ENCODE measurements around the gene ZNF778. TPM values are rescaled to one million over a fixed set of nuclear protein-coding genes. Genes with fewer than 3 reads are reported as not detected.

Gene ZNF778
- total and polyA plus RNA-seq, 2 of the 13 experiments (the other 11 are each of a cell fraction or from before 2014, with no cell fraction given), result 3.8 to 7.2 TPM

- no peak for DNase-seq (ENCODE audit: low spot score)
- Histone ChIP-seq H3K9me3 (ENCODE audit: low read length) (no peaks in the 10 kb centered on the region), H3K36me3 (replicated peaks in 1 of 2; ENCODE audit: control insufficient read depth in 1 of 2, insufficient read depth in 2 of 2, low read length in 2 of 2) (peaks cover 53 to 79% of the 10 kb centered on the region in 2 experiments), H3K4me3 (replicated peaks in 1 of 3; ENCODE audit: insufficient read depth in 1 of 3, low read depth in 2 of 3, low read length in 3 of 3) (no peak overlapping the region), H3K79me2 (ENCODE audit: insufficient read depth, low read length) (peaks cover 2% of the 10 kb centered on the region), H4K20me1 (ENCODE audit: insufficient read depth, low read length) (peaks cover 5% of the 10 kb centered on the region; the same call in 1 of the 2 replicates), H3K27me3 (ENCODE audit: control insufficient read depth in 1 of 2, insufficient read depth in 2 of 2, low read length in 2 of 2) (no peaks in the 10 kb centered on the region), H2AFZ (ENCODE audit: low read length) (no peak overlapping the region), H3K4me2 (ENCODE audit: low read depth, low read length) (no peak overlapping the region), H3K9ac (ENCODE audit: insufficient read depth, low read depth, low read length) (no peak overlapping the region), H3K27ac (ENCODE audit: extremely low read length, insufficient read depth, low read length) (no peak overlapping the region), H3K4me1 (ENCODE audit: insufficient read depth, low read length) (no peaks in the 10 kb centered on the region)
- in situ Hi-C loops (cut with HindIII; ENCODE audit: extremely low pct_ligation_motif_present, low pct_unique_long_range_greater_than_20kb) (no loop called here), intact Hi-C loops (cut with micrococcal nuclease; ENCODE audit: unreplicated experiment) (no loop called here)
- BruUV-seq (replicated peaks), result no TSS peak
- peak; percentile 71 for TF ChIP-seq AGO2 (optimal IDR thresholded peaks at IDR 0.05; ENCODE audit: low read depth, low read length)
- TF ChIP-seq POLR2A (IDR thresholded peaks at IDR 0.05; ENCODE audit: insufficient read depth in 1 of 2, low read depth in 2 of 2, low read length in 2 of 2), result 0 out of 4 replicates have a peak, but pooled peaks of 1 of the 2 experiments have one; percentile 31
- TF ChIP-seq ZBTB8A (CRISPR knock-in tag; IDR thresholded peaks at IDR 0.05; ENCODE audit: borderline replicate concordance, low read depth), result no peak
- TF ChIP-seq ELF3 (CRISPR knock-in tag; IDR thresholded peaks at IDR 0.05), result no peak
- TF ChIP-seq SCMH1 (CRISPR knock-in tag; IDR thresholded peaks at IDR 0.05; ENCODE audit: borderline replicate concordance), result no peak
- TF ChIP-seq NPAS2 (CRISPR knock-in tag; IDR thresholded peaks at IDR 0.05; ENCODE audit: borderline replicate concordance), result no peak
- TF ChIP-seq RBM22 (optimal IDR thresholded peaks at IDR 0.05; ENCODE audit: low read length), result peak; percentile 96
- no peak for TF ChIP-seq ZBTB26 (CRISPR knock-in tag; IDR thresholded peaks at IDR 0.05; ENCODE audit: borderline replicate concordance)
- peak; percentile 79; the same call in 1 of the 2 replicates for TF ChIP-seq ZBTB33 (CRISPR knock-in tag; IDR thresholded peaks at IDR 0.05)
- CTCF ChIA-PET (ENCODE audit: low intra/inter-chr PET ratio, low total read pairs), result no interaction called here
- 98% methylated on average over 32 of the region's 32 CpGs for WGBS (ENCODE audit: low lambda C conversion rate)
- no peak for ATAC-seq
- POLR2A ChIA-PET, result no interaction called here
- FAIRE-seq, result no peak
Observed at GRCh38 chr16:89270666-89271345, 53.3 kb downstream of the ZNF778 start.

Measured in HepG2 (cell line).